ENCODE data around the gene DDI1.

DDI1 gene

GRCh38 chr11:104058680-104059079 is 22.2 kb downstream of the DDI1 start:
- no peak overlapping the region for H3K4me3 ChIP-seq (replicated peaks; ENCODE audit: low read depth, low read length)
- no peak for TF ChIP-seq CTCF (IDR thresholded peaks at IDR 0.05; ENCODE audit: low read length, missing control alignments)
- DNase-seq (ENCODE audit: low read depth): no peak

GRCh38 chr11:104060004-104060794 is 23.8 kb downstream of the DDI1 start:
- H3K4me3 ChIP-seq (replicated peaks; ENCODE audit: low read depth, low read length): no peak overlapping the region
- DNase-seq (ENCODE audit: low read depth): peak; percentile 28
- TF ChIP-seq CTCF (IDR thresholded peaks at IDR 0.05; ENCODE audit: low read length, missing control alignments): no peak

- H3K4me3 ChIP-seq (replicated peaks; ENCODE audit: low read depth, low read length): no peak overlapping the region
- no peak for DNase-seq (ENCODE audit: low read depth)
- TF ChIP-seq CTCF (IDR thresholded peaks at IDR 0.05; ENCODE audit: low read length, missing control alignments): no peak
These were observed 24.4 kb downstream of the DDI1 start for GRCh38 chr11:104060820-104061219.

GRCh38 chr11:104061853-104062521 is 25.5 kb downstream of the DDI1 start:
- peak; percentile 81 for DNase-seq (ENCODE audit: low read depth)
- H3K4me3 ChIP-seq (replicated peaks; ENCODE audit: low read depth, low read length): no peak overlapping the region
- no peak for TF ChIP-seq CTCF (IDR thresholded peaks at IDR 0.05; ENCODE audit: low read length, missing control alignments)

GRCh38 chr11:104064034-104064630 is 27.7 kb downstream of the DDI1 start:
- H3K4me3 ChIP-seq (replicated peaks; ENCODE audit: low read depth, low read length): no peak overlapping the region
- no peak for TF ChIP-seq CTCF (IDR thresholded peaks at IDR 0.05; ENCODE audit: low read length, missing control alignments)
- no peak for DNase-seq (ENCODE audit: low read depth)

GRCh38 chr11:104067534-104067933 is 31.1 kb downstream of the DDI1 start:
- no peak for TF ChIP-seq CTCF (IDR thresholded peaks at IDR 0.05; ENCODE audit: low read length, missing control alignments)
- no peak overlapping the region for H3K4me3 ChIP-seq (replicated peaks; ENCODE audit: low read depth, low read length)
- no peak for DNase-seq (ENCODE audit: low read depth)

Measured in fibroblast of pulmonary artery (primary cell).